Neutrophil (primary cell): ENCODE results near the gene ZBTB14.

Source experiments
- H3K27ac ChIP-seq: fragments of 200-600 bp; sonication (generic); 2 replicates; pipeline ENCODE4 v1.5.1; 2016; ENCODE audit warnings: mild to moderate bottlenecking, moderate library complexity
- H3K27me3 ChIP-seq: fragments of 200-600 bp; sonication (generic); 2 replicates; pipeline ENCODE4 v1.6.0; 2016; ENCODE audit warnings: mild to moderate bottlenecking
- H3K36me3 ChIP-seq: fragments of 200-600 bp; sonication (generic); 2 replicates; pipeline ENCODE4 v1.5.1; 2017
- H3K4me1 ChIP-seq, 2 experiments: fragments of 200-600 bp in 1 of 2; sonication (generic) in 1 of 2; 1 replicate in 1 of 2; 2 replicates in 1 of 2; pipeline versions ENCODE4 v1.5.1 to v1.6.1; 2013 to 2016; ENCODE audit warnings: low read depth in 1 of 2, low read length in 1 of 2, mild to moderate bottlenecking in 1 of 2, moderate library complexity in 1 of 2; ENCODE audit not compliant: control insufficient read depth in 1 of 2, insufficient read depth in 1 of 2
- H3K4me3 ChIP-seq, 2 experiments: fragments of 200-600 bp in 1 of 2; sonication (generic) in 1 of 2; 1 replicate in 1 of 2; 2 replicates in 1 of 2; pipeline ENCODE4 v1.5.1; 2013 to 2016; ENCODE audit warnings: low read depth in 1 of 2, low read length in 1 of 2, mild to moderate bottlenecking in 1 of 2, moderate library complexity in 1 of 2
- H3K9me3 ChIP-seq: fragments of 200-600 bp; sonication (generic); 2 replicates; pipeline ENCODE4 v1.5.1; 2016
- TF ChIP-seq, protein P1 (sequence below): fragments of 200-600 bp; sonication (generic); IDR thresholded peaks from 2 replicates; pipeline ENCODE4 v1.5.1; 2016; ENCODE audit warnings: antibody characterized with exemption

The ZBTB14 gene

DNA sequence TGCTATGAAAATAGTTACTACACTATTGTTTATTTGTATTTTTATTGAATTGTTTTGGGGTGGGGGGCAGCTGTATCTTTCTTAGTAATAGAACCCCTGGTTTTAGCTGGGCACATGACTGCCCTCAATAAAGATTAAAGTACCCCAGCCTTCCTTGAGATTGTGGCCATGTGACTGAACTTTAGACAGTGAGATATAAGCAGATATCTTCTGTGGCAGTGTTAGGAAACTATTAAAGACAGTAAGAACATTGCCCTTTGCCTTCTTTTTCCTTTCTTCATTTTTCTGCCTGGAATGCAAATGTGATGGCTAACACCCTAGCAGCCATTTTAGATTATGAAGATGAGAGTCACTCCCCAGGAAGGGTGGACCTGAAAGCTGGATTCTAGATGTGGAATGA lies 50.6 kb downstream of the ZBTB14 start:
- Histone ChIP-seq H3K27me3 (no peaks in the 10 kb centered on the region), H3K4me1 (no peaks in the 10 kb centered on the region), H3K27ac (no peak overlapping the region), H3K36me3 (peaks cover 5% of the 10 kb centered on the region), H3K4me3 (no peak overlapping the region), H3K9me3 (no peaks in the 10 kb centered on the region)
- TF ChIP-seq, protein P1, sequence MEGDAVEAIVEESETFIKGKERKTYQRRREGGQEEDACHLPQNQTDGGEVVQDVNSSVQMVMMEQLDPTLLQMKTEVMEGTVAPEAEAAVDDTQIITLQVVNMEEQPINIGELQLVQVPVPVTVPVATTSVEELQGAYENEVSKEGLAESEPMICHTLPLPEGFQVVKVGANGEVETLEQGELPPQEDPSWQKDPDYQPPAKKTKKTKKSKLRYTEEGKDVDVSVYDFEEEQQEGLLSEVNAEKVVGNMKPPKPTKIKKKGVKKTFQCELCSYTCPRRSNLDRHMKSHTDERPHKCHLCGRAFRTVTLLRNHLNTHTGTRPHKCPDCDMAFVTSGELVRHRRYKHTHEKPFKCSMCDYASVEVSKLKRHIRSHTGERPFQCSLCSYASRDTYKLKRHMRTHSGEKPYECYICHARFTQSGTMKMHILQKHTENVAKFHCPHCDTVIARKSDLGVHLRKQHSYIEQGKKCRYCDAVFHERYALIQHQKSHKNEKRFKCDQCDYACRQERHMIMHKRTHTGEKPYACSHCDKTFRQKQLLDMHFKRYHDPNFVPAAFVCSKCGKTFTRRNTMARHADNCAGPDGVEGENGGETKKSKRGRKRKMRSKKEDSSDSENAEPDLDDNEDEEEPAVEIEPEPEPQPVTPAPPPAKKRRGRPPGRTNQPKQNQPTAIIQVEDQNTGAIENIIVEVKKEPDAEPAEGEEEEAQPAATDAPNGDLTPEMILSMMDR, result no peak

DNA sequence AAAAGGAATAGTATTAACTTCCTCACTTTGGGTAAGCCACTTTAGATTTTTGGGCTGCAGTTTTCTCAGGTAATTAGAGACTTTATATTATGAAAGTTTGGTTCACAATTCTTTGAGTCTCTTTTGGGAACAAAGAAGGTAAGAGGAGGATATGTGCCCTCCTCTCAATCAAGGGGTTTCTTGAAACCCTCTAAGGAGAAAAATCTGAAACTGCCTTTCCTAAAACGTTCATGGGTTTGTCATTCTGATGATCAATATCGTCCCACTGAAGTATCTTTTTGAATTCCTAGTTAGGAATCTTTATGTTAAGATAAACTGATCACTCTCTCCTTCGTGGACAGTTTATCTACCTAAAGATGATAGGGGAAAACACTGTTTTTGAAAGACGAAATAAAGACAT lies 56.1 kb downstream of the ZBTB14 start:
- no peak overlapping the region for H3K27ac ChIP-seq

More for the DNA sequence above, 56.1 kb downstream of the ZBTB14 start:
- H3K9me3 ChIP-seq, result no peaks in the 10 kb centered on the region
- H3K4me1 ChIP-seq, result peaks cover 16 to 19% of the 10 kb centered on the region in 2 experiments
- H3K4me3 ChIP-seq, result no peak overlapping the region
- H3K36me3 ChIP-seq, result peaks cover 5% of the 10 kb centered on the region
- TF ChIP-seq, protein P1, result no peak
- peaks cover 28% of the 10 kb centered on the region for H3K27me3 ChIP-seq
